ENCODE results near the gene DCDC2.
"Not testable (repeated sequence)": the region's sequence is repeated elsewhere in the genome, so short reads cannot be mapped to it uniquely, and the experiment has no call there.

DCDC2 gene

DNA sequence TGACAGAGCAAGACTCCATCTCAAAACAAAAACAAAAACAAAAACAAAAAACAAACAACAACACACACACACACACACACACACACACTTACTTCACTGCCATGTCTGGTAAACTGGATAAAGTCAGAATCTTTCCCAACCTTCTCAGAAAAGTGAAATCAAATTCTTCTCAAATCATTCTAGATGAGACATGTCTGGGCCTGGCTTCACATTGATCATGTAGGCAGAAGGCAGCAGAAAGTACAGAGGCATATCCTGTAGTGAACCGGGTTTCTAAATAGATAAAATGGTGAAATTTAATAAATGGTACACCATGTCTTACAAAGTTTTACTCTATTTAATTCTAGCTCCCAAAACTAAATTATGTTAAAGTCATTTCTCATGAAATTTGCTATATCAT is 30.0 kb upstream of the DCDC2 start:
- Mint-ChIP-seq H3K36me3 (no peaks in the 10 kb centered on the region), H3K27me3 (peaks cover 12 to 39% of the 10 kb centered on the region in 2 donors), H3K9me3 (peaks cover 0 to 3% of the 10 kb centered on the region in 2 donors), H3K4me1 (no peaks in the 10 kb centered on the region), H3K4me3 (no peak overlapping the region), H3K27ac (no peak overlapping the region)
- ATAC-seq (replicated peaks) (no peak), DNase-seq (no peak)

GRCh38 chr6:24385536-24386269 is 27.8 kb upstream of the DCDC2 start:
- Mint-ChIP-seq H3K9me3 (peaks cover 0 to 3% of the 10 kb centered on the region in 2 donors), H3K4me1 (no peaks in the 10 kb centered on the region), H3K36me3 (no peaks in the 10 kb centered on the region), H3K4me3 (no peak overlapping the region), H3K27me3 (peaks cover 12 to 39% of the 10 kb centered on the region in 2 donors), H3K27ac (no peak overlapping the region)
- DNase-seq (no peak), ATAC-seq (replicated peaks) (no peak)

DNA sequence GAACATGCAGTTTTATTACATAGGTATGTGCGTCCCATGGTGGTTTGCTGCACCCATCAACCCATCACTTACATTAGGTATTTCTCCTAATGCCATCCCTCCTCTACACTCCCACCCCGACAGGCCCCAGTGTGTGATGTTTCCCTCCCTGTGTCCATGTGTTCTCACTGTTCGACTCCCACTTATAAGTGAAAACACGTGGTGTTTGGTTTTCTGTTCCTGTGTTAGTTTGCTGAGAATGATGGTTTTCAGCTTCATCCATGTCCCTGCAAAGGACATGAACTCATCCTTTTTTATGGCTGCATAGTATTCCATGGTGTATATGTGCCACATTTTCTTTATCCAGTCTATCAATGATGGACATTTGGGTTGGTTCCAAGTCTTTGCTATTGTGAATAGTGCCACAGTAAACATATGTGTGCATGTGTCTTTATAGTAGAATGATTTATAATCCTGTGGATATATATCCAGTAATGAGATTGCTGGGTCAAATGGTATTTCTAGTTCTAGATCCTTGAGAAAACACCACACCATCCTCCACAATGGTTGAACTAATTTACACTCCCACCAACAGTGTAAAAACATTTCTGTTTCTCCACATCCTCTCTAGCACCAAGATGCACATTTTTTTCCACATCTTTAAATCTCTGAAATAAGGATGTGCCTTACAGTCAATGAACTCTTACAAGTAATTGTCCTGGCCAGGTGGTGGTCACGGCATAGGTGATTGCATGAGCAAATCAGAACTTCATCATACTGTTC is 26.7 kb upstream of the DCDC2 start:
- not testable (repeated sequence) for H3K9me3 Mint-ChIP-seq; DNase-seq; H3K4me1 Mint-ChIP-seq; H3K4me3 Mint-ChIP-seq; ATAC-seq (replicated peaks); H3K36me3 Mint-ChIP-seq; H3K27ac Mint-ChIP-seq
- H3K27me3 Mint-ChIP-seq, result peaks cover 12 to 39% of the 10 kb centered on the region in 2 donors

GRCh38 chr6:24382891-24383494 is 25.1 kb upstream of the DCDC2 start:
- H3K27me3 Mint-ChIP-seq, result peaks cover 12 to 38% of the 10 kb centered on the region in 2 donors
- not testable (repeated sequence) for H3K4me1 Mint-ChIP-seq; ATAC-seq (replicated peaks); DNase-seq; H3K36me3 Mint-ChIP-seq; H3K4me3 Mint-ChIP-seq; H3K27ac Mint-ChIP-seq; H3K9me3 Mint-ChIP-seq

- no peak overlapping the region for H3K4me3 Mint-ChIP-seq
- H3K27me3 Mint-ChIP-seq, result peaks cover 8 to 33% of the 10 kb centered on the region in 2 donors
- DNase-seq, result no peak
- no peak overlapping the region for H3K27ac Mint-ChIP-seq
- H3K4me1 Mint-ChIP-seq, result no peaks in the 10 kb centered on the region
- peaks cover 0 to 3% of the 10 kb centered on the region in 2 donors for H3K9me3 Mint-ChIP-seq
- ATAC-seq (replicated peaks), result no peak
- H3K36me3 Mint-ChIP-seq, result no peaks in the 10 kb centered on the region
Observed at GRCh38 chr6:24382220-24382540, 24.3 kb upstream of the DCDC2 start.

- peaks cover 0 to 3% of the 10 kb centered on the region in 2 donors for H3K9me3 Mint-ChIP-seq
- H3K27ac Mint-ChIP-seq, result no peak overlapping the region
- H3K27me3 Mint-ChIP-seq, result peaks cover 8 to 34% of the 10 kb centered on the region in 2 donors
Observed at GRCh38 chr6:24381476-24382219, 23.8 kb upstream of the DCDC2 start.

GRCh38 chr6:24378473-24379097 is 20.7 kb upstream of the DCDC2 start:
- no peak overlapping the region for H3K4me3 Mint-ChIP-seq
- H3K36me3 Mint-ChIP-seq, result no peaks in the 10 kb centered on the region
- peaks cover 0 to under 1% of the 10 kb centered on the region in 2 donors for H3K9me3 Mint-ChIP-seq
- H3K27ac Mint-ChIP-seq, result no peak overlapping the region
- H3K4me1 Mint-ChIP-seq, result no peaks in the 10 kb centered on the region
- no peak for ATAC-seq (replicated peaks)
- DNase-seq, result no peak
- H3K27me3 Mint-ChIP-seq, result peaks cover 9 to 19% of the 10 kb centered on the region in 2 donors

More at GRCh38 chr6:24381476-24382219, 23.8 kb upstream of the DCDC2 start:
- Mint-ChIP-seq H3K4me1 (no peaks in the 10 kb centered on the region), H3K36me3 (no peaks in the 10 kb centered on the region), H3K4me3 (no peak overlapping the region)
- no peak for ATAC-seq (replicated peaks)
- DNase-seq, result no peak

DNA sequence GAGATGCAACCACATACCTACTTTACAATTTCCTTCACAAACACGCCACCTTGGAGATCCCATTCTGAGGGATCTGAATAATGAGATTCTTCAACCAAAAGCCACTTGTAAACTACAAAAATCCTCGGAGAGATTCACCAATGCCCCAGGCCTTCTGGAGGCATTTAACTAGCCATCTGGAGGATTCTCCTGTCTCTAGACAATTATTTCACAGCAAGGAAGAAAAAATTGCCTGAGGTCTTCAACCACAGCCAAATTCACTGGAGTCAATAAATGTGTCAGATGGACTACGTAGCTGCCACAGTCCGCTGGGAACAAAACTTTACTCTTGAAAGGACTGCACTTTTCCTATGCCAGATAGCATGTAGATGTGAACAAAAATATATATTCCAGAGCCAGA is 19.0 kb upstream of the DCDC2 start:
- Mint-ChIP-seq H3K27ac (no peak overlapping the region), H3K9me3 (no peaks in the 10 kb centered on the region), H3K4me3 (no peak overlapping the region), H3K36me3 (no peaks in the 10 kb centered on the region), H3K27me3 (peaks cover 15 to 24% of the 10 kb centered on the region in 2 donors), H3K4me1 (no peaks in the 10 kb centered on the region)
- no peak for ATAC-seq (replicated peaks)
- no peak for DNase-seq

DNA sequence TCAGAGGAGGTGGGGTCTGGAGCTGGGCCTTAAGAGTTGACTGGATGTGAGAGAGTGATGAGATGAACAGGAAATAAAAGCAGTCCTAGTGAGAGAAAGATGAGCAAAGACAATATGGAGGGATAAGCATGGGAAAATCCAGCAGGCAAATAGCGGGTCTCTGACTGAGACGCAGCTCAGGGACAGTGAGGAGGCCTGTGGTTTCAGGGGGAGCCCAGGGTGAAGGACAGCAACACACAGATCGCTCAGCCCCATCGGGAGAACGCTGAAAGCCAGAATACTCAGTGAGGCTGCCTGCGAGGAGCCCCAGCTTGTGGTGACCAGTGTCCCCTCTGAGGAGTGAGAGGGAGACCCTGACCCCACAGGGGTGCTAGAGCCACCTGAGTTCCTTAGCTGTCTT is 16.8 kb upstream of the DCDC2 start:
- Mint-ChIP-seq H3K36me3 (no peaks in the 10 kb centered on the region), H3K9me3 (no peaks in the 10 kb centered on the region), H3K4me3 (no peak overlapping the region), H3K4me1 (no peaks in the 10 kb centered on the region), H3K27me3 (peaks cover 15 to 24% of the 10 kb centered on the region in 2 donors), H3K27ac (no peak overlapping the region)
- DNase-seq (no peak), ATAC-seq (replicated peaks) (no peak)

DNA sequence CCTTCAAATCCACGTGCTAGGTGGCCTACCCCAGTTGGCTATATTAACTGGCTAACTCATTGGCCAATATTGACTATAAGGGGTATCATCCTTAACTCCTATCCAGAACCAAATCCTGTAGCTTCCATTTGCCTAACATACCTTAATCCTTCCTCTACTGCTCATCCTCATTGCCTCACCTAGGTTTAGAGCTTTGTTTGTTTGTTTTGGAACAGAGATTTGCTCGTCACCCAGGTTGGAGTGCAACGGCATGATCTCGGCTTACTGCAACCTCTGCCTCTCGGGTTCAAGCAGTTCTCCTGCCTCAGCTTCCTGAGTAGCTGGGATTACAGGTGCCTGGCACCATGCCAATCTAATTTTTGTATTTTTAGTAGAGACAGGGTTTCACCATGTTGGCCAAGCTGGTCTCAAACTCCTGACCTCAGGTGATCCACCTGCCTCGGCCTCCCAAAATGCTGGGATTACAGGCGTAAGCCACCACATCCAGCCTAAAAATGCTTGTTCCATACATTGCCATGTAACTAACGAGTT is 7.3 kb upstream of the DCDC2 start:
- DNase-seq; H3K27ac Mint-ChIP-seq; ATAC-seq (replicated peaks); H3K4me3 Mint-ChIP-seq; H3K36me3 Mint-ChIP-seq; H3K4me1 Mint-ChIP-seq; H3K9me3 Mint-ChIP-seq: not testable (repeated sequence)
- peaks cover 24 to 35% of the 10 kb centered on the region in 2 donors for H3K27me3 Mint-ChIP-seq

GRCh38 chr6:24362363-24362762 is 4.5 kb upstream of the DCDC2 start:
- not testable (repeated sequence) for H3K4me3 Mint-ChIP-seq; ATAC-seq (replicated peaks); H3K27ac Mint-ChIP-seq; H3K36me3 Mint-ChIP-seq; DNase-seq; H3K9me3 Mint-ChIP-seq
- peaks cover 16 to 24% of the 10 kb centered on the region in 2 donors for H3K4me1 Mint-ChIP-seq
- peaks cover 29 to 40% of the 10 kb centered on the region in 2 donors for H3K27me3 Mint-ChIP-seq

GRCh38 chr6:24359640-24360454 is 2.0 kb upstream of the DCDC2 start:
- ATAC-seq (replicated peaks) (peak; percentile 93 to 94), DNase-seq (peak; percentile 73)
- Mint-ChIP-seq H3K27me3 (peaks cover 32 to 40% of the 10 kb centered on the region in 2 donors), H3K9me3 (no peaks in the 10 kb centered on the region), H3K27ac (peak overlapping the region; percentile 90), H3K4me1 (peaks cover 19 to 24% of the 10 kb centered on the region in 2 donors), H3K36me3 (no peaks in the 10 kb centered on the region), H3K4me3 (peak overlapping the region; percentile 84 to 87)

DNA sequence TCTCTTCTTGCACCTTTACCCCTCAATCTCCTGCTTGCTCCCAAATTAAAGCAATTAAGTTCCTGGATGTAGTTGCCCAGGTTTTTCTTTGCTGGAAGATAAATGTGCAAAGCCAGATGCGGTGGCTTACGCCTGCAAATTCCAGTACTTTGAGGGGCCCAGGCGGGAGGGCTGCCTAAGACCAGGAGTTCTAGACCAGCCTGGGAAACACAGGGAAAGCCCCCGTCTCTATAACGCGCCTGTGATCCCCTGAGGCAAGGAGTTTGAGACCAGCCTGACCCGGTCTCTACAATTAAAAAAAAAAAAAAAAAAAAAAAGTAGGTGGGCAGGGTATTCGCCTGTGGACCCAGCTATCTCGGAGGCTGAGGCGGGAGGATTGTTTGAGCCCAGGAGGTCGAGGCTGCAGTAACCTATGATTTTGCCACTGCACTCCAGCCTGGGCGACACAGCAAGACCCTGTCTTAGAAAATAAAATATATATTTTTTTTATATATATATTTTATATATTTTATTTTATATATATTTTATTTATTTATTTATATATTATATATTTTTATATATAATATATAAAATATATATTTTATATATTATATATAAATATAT is 461 bp upstream of the DCDC2 start:
- Mint-ChIP-seq H3K27ac (no peak overlapping the region), H3K4me3 (peak overlapping the region; percentile 82 to 84), H3K36me3 (no peaks in the 10 kb centered on the region), H3K27me3 (peaks cover 25 to 31% of the 10 kb centered on the region in 2 donors), H3K9me3 (no peaks in the 10 kb centered on the region), H3K4me1 (peaks cover 19 to 24% of the 10 kb centered on the region in 2 donors)
- no peak for ATAC-seq (replicated peaks)
- no peak for DNase-seq

Data from stimulated activated naive B cell treated with anti-CD40 and anti-IgM and Interleukin-4, amounts not matched to agents 10 μg/mL and 1 μg/mL and 100 μg/mL, for 72 hours (primary cell).